Fibroblast of pulmonary artery (primary cell): ENCODE data around the gene ALK.

Experiments used
- DNase-seq: peaks from one replicate; pipeline ENCODE4 v3.0.0-alpha.2; 2010; ENCODE audit warnings: low read depth
- H3K4me3 ChIP-seq: replicated peaks from 2 replicates; pipeline ENCODE4 v1.5.1; 2011; ENCODE audit warnings: low read depth, mild to moderate bottlenecking, control low read depth, low read length, moderate library complexity
- CTCF ChIP-seq: IDR thresholded peaks from 2 replicates; pipeline ENCODE4 v1.5.1; 2011; ENCODE audit warnings: mild to moderate bottlenecking, control low read depth, low read length, inconsistent platforms; ENCODE audit errors: missing control alignments

The ALK gene

GRCh38 chr2:29296585-29296984, 624.8 kb downstream of the ALK start:
- no peak for DNase-seq
- H3K4me3 ChIP-seq = no peak overlapping the region
- TF ChIP-seq CTCF = no peak

DNA sequence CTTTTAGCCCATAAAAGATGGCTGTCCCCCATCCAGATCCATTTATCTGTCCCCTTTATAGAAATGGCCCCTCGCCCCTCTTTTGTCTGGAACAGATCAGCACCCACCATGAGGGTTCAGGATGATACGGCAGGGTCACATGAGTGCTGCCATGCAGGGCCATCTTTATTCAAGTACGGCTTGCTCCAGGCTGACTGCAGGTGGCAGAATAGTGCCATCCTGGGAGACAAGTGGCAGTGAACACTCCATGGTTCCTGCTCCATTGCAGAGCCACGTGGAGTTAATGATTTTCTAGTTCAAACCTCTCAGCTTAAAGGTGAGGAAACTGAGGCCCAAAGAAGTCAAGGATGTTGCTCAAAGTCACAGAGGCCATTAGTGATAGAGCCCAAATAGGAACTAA, 625.5 kb downstream of the ALK start:
- peak; percentile 7 for DNase-seq
- peak; percentile 2 for TF ChIP-seq CTCF

GRCh38 chr2:29293830-29294438, 627.5 kb downstream of the ALK start:
- peak; percentile 50 for DNase-seq
- H3K4me3 ChIP-seq = no peak overlapping the region
- TF ChIP-seq CTCF = no peak

More for the DNA sequence above, 625.5 kb downstream of the ALK start:
- H3K4me3 ChIP-seq = no peak overlapping the region

GRCh38 chr2:29290293-29291047, 630.9 kb downstream of the ALK start:
- H3K4me3 ChIP-seq = no peak overlapping the region
- DNase-seq = no peak
- no peak for TF ChIP-seq CTCF

DNA sequence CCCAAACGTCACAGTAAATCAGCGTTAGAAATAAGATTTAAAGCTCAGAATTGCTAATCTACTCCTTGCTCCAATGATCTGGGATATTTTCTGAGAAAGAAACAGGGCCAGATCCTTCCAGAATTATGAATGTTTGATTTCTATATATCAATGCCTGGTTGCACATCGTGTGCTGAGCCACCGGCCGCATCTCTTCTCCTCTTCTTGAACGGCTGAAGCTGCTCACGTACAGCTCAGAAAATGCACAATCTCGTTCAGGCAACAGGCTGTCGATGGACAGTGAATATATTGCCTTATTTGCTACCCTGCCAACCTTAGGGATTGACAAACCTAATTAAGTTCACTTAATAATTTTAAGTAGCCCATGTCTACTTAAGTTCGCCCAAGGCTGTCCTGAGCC, 636.7 kb downstream of the ALK start:
- no peak for TF ChIP-seq CTCF
- H3K4me3 ChIP-seq = no peak overlapping the region
- no peak for DNase-seq

DNA sequence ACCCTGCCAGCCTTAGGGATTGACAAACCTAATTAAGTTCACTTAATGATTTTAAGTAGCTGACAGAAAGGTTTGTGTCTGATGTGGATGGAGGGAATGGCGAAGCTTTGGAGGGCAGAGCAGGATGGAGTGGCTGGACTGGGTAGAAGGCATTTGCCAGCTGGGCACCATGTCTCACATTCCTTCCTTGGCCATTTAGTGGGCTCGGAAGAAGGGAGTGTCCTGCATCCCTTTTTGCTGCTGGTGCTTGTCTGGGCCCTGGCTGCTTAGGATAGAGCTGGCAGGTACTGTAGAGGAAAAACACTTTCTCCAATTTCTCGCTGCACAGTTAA, 639.5 kb downstream of the ALK start:
- DNase-seq = no peak
- no peak for TF ChIP-seq CTCF

More for the DNA sequence above, 639.5 kb downstream of the ALK start:
- no peak overlapping the region for H3K4me3 ChIP-seq
